ENCODE measurements around the gene IRF2. TPM values are rescaled to one million over a fixed set of nuclear protein-coding genes. Genes with fewer than 3 reads are reported as not detected.

Gene IRF2
- total and polyA plus RNA-seq, 4 donors: 14.1 to 49.4 (median 27.4) TPM

- no peak for ATAC-seq (ENCODE audit: low FRiP score)
- no peaks in the 10 kb centered on the region for H3K36me3 ChIP-seq (ENCODE audit: control insufficient read depth in 1 of 2, insufficient read depth in 2 of 2, low read length in 1 of 2)
- intact Hi-C loops (cut with DNase I): loop anchor here (5.0 to 10.0 kb wide), 2 partner anchors 190 to 213 kb away; no protein-coding TSS in a partner anchor
- H3K27me3 ChIP-seq (ENCODE audit: control insufficient read depth in 1 of 2, insufficient read depth in 2 of 2, low read length in 1 of 2): no peaks in the 10 kb centered on the region
- 80 to 82% methylated on average over 9 of the region's 9 CpGs for WGBS, 2 donors
- no peaks in the 10 kb centered on the region for H3K4me1 ChIP-seq (ENCODE audit: control insufficient read depth in 1 of 2, insufficient read depth in 2 of 2, low read length in 2 of 2)
- H3K27ac ChIP-seq (ENCODE audit: low read depth in 1 of 2, low read length in 2 of 2): no peak overlapping the region
- H3K9me3 ChIP-seq (ENCODE audit: control insufficient read depth, low read length): no peaks in the 10 kb centered on the region
- DNase-seq: no peak
- H3K4me3 ChIP-seq (ENCODE audit: low read length in 2 of 2): no peak overlapping the region
These were observed 3.0 kb upstream of the IRF2 start for GRCh38 chr4:184477201-184477999.

GRCh38 chr4:184476695-184477094 lies 2.3 kb upstream of the IRF2 start:
- Histone ChIP-seq H3K27me3 (ENCODE audit: control insufficient read depth in 1 of 2, insufficient read depth in 2 of 2, low read length in 1 of 2) (no peaks in the 10 kb centered on the region), H3K4me3 (ENCODE audit: low read length in 2 of 2) (no peak overlapping the region), H3K36me3 (ENCODE audit: control insufficient read depth in 1 of 2, insufficient read depth in 2 of 2, low read length in 1 of 2) (no peaks in the 10 kb centered on the region), H3K4me1 (ENCODE audit: control insufficient read depth in 1 of 2, insufficient read depth in 2 of 2, low read length in 2 of 2) (no peaks in the 10 kb centered on the region), H3K27ac (ENCODE audit: low read depth in 1 of 2, low read length in 2 of 2) (no peak overlapping the region), H3K9me3 (ENCODE audit: control insufficient read depth, low read length) (no peaks in the 10 kb centered on the region)
- ATAC-seq (ENCODE audit: low FRiP score) (no peak), DNase-seq (no peak)
- intact Hi-C loops (cut with DNase I): loop anchor here (5.0 to 10.0 kb wide), 2 partner anchors 189 to 212 kb away; no protein-coding TSS in a partner anchor
- 69 to 86% methylated on average over 8 of the region's 8 CpGs for WGBS, 2 donors

GRCh38 chr4:184475498-184475897 lies 1.1 kb upstream of the IRF2 start:
- H3K27me3 ChIP-seq (ENCODE audit: control insufficient read depth in 1 of 2, insufficient read depth in 2 of 2, low read length in 1 of 2): no peaks in the 10 kb centered on the region
- no peaks in the 10 kb centered on the region for H3K9me3 ChIP-seq (ENCODE audit: control insufficient read depth, low read length)
- H3K36me3 ChIP-seq (ENCODE audit: control insufficient read depth in 1 of 2, insufficient read depth in 2 of 2, low read length in 1 of 2): no peaks in the 10 kb centered on the region
- peak overlapping the region; percentile 70 to 82 for H3K4me3 ChIP-seq (ENCODE audit: low read length in 2 of 2)
- WGBS, 2 donors: 58% methylated on average over 6 of the region's 6 CpGs
- intact Hi-C loops (cut with DNase I): loop anchor here (2.0 to 10.0 kb wide), 4 partner anchors 61 to 211 kb away; partner anchors contain the start of genes CASP3 (in 1 of the 2) and PRIMPOL (in 1 of the 2)
- no peaks in the 10 kb centered on the region for H3K4me1 ChIP-seq (ENCODE audit: control insufficient read depth in 1 of 2, insufficient read depth in 2 of 2, low read length in 2 of 2)
- H3K27ac ChIP-seq (ENCODE audit: low read depth in 1 of 2, low read length in 2 of 2): peak overlapping the region; percentile 57 to 98
- no peak for DNase-seq
- no peak for ATAC-seq (ENCODE audit: low FRiP score)

GRCh38 chr4:184475096-184475461 lies 729 bp upstream of the IRF2 start:
- H3K4me1 ChIP-seq (ENCODE audit: control insufficient read depth in 1 of 2, insufficient read depth in 2 of 2, low read length in 2 of 2): no peaks in the 10 kb centered on the region
- H3K27me3 ChIP-seq (ENCODE audit: control insufficient read depth in 1 of 2, insufficient read depth in 2 of 2, low read length in 1 of 2): no peaks in the 10 kb centered on the region
- WGBS, 2 donors: 0% methylated on average over 17 of the region's 17 CpGs
- intact Hi-C loops (cut with DNase I): loop anchor here (2.0 to 10.0 kb wide), 4 partner anchors 62 to 210 kb away; partner anchors contain the start of genes CASP3 (in 1 of the 2) and PRIMPOL (in 1 of the 2)
- peak overlapping the region; percentile 70 to 82 for H3K4me3 ChIP-seq (ENCODE audit: low read length in 2 of 2)
- H3K36me3 ChIP-seq (ENCODE audit: control insufficient read depth in 1 of 2, insufficient read depth in 2 of 2, low read length in 1 of 2): no peaks in the 10 kb centered on the region
- peak overlapping the region; percentile 57 to 98 for H3K27ac ChIP-seq (ENCODE audit: low read depth in 1 of 2, low read length in 2 of 2)
- ATAC-seq (ENCODE audit: low FRiP score) (peak; percentile 47), DNase-seq (peak; percentile 67 to 79)
- H3K9me3 ChIP-seq (ENCODE audit: control insufficient read depth, low read length): no peaks in the 10 kb centered on the region

- H3K9me3 ChIP-seq (ENCODE audit: control insufficient read depth, low read length): no peaks in the 10 kb centered on the region
- intact Hi-C loops (cut with DNase I): loop anchor here (1.0 to 10.0 kb wide), 9 partner anchors 63 to 209 kb away; partner anchors contain the start of genes CASP3 (in 2 of the 2) and PRIMPOL (in 2 of the 2)
- WGBS, 2 donors: 0% methylated on average over 22 to 65 of the region's 65 CpGs
- peak overlapping the region; percentile 95 to 99 for H3K27ac ChIP-seq (ENCODE audit: low read depth in 1 of 2, low read length in 2 of 2)
- peak; percentile 59 to 81 for DNase-seq
- H3K27me3 ChIP-seq (ENCODE audit: control insufficient read depth in 1 of 2, insufficient read depth in 2 of 2, low read length in 1 of 2): no peaks in the 10 kb centered on the region
- H3K4me3 ChIP-seq (ENCODE audit: low read length in 2 of 2): peak overlapping the region; percentile 74 to 89
- no peaks in the 10 kb centered on the region for H3K4me1 ChIP-seq (ENCODE audit: control insufficient read depth in 1 of 2, insufficient read depth in 2 of 2, low read length in 2 of 2)
- no peak for ATAC-seq (ENCODE audit: low FRiP score)
- H3K36me3 ChIP-seq (ENCODE audit: control insufficient read depth in 1 of 2, insufficient read depth in 2 of 2, low read length in 1 of 2): no peaks in the 10 kb centered on the region
These were observed 669 bp downstream of the IRF2 start for GRCh38 chr4:184473499-184474262.

GRCh38 chr4:184472614-184473498 lies 1.5 kb downstream of the IRF2 start:
- Histone ChIP-seq H3K9me3 (ENCODE audit: control insufficient read depth, low read length) (no peaks in the 10 kb centered on the region), H3K27ac (ENCODE audit: low read depth in 1 of 2, low read length in 2 of 2) (peak overlapping the region; percentile 91 to 99), H3K4me3 (ENCODE audit: low read length in 2 of 2) (peak overlapping the region; percentile 74 to 89), H3K36me3 (ENCODE audit: control insufficient read depth in 1 of 2, insufficient read depth in 2 of 2, low read length in 1 of 2) (no peaks in the 10 kb centered on the region), H3K4me1 (ENCODE audit: control insufficient read depth in 1 of 2, insufficient read depth in 2 of 2, low read length in 2 of 2) (no peaks in the 10 kb centered on the region), H3K27me3 (ENCODE audit: control insufficient read depth in 1 of 2, insufficient read depth in 2 of 2, low read length in 1 of 2) (no peaks in the 10 kb centered on the region)
- peak; percentile 88 to 96 for DNase-seq
- WGBS, 2 donors: 0 to 1% methylated on average over 59 to 104 of the region's 104 CpGs
- intact Hi-C loops (cut with DNase I): loop anchor here (1.0 to 10.0 kb wide), 7 partner anchors 65 to 208 kb away; partner anchors contain the start of genes CASP3 (in 1 of the 2) and PRIMPOL (in 1 of the 2)
- peak; percentile 81 for ATAC-seq (ENCODE audit: low FRiP score)

GRCh38 chr4:184471881-184472613 lies 2.3 kb downstream of the IRF2 start:
- DNase-seq (no peak), ATAC-seq (ENCODE audit: low FRiP score) (no peak)
- no peaks in the 10 kb centered on the region for H3K9me3 ChIP-seq (ENCODE audit: control insufficient read depth, low read length)
- H3K36me3 ChIP-seq (ENCODE audit: control insufficient read depth in 1 of 2, insufficient read depth in 2 of 2, low read length in 1 of 2): no peaks in the 10 kb centered on the region
- 15 to 16% methylated on average over 13 of the region's 13 CpGs for WGBS, 2 donors
- peak overlapping the region in 1 of 2 donors; percentile 91 for H3K27ac ChIP-seq (ENCODE audit: low read depth in 1 of 2, low read length in 2 of 2)
- no peaks in the 10 kb centered on the region for H3K27me3 ChIP-seq (ENCODE audit: control insufficient read depth in 1 of 2, insufficient read depth in 2 of 2, low read length in 1 of 2)
- intact Hi-C loops (cut with DNase I): loop anchor here (5.0 to 10.0 kb wide), 6 partner anchors 85 to 207 kb away; partner anchors contain the start of genes CASP3 (in 1 of the 2) and PRIMPOL (in 1 of the 2)
- H3K4me3 ChIP-seq (ENCODE audit: low read length in 2 of 2): peak overlapping the region; percentile 74 to 89
- no peaks in the 10 kb centered on the region for H3K4me1 ChIP-seq (ENCODE audit: control insufficient read depth in 1 of 2, insufficient read depth in 2 of 2, low read length in 2 of 2)
